Colonic mucosa (tissue), 4 donors: ENCODE measurements around the gene ACY1. TPM values are rescaled to one million over a fixed set of nuclear protein-coding genes. Genes with fewer than 3 reads are reported as not detected.
"Not testable (repeated sequence)": the region's sequence is repeated elsewhere in the genome, so short reads cannot be mapped to it uniquely, and the experiment has no call there.

Experiments
- DNase-seq: peaks from one replicate; pipeline ENCODE4 v3.0.0-alpha.2; 2020
- H3K27ac ChIP-seq: fragments of 200-600 bp; one replicate; pipeline ENCODE4 v1.8.0; 2021
- H3K27me3 ChIP-seq: fragments of 200-600 bp; one replicate; pipeline ENCODE4 v1.8.0; 2021
- H3K36me3 ChIP-seq: fragments of 200-600 bp; one replicate; pipeline ENCODE4 v1.8.0; 2021
- H3K4me1 ChIP-seq: fragments of 200-600 bp; one replicate; pipeline ENCODE4 v1.8.0; 2021; ENCODE audit warnings: mild to moderate bottlenecking
- H3K4me3 ChIP-seq: fragments of 200-600 bp; one replicate; pipeline ENCODE4 v1.8.0; 2021
- H3K9ac ChIP-seq, 2 donors: one replicate each; pipeline ENCODE4 v1.7.0; 2013; ENCODE audit warnings: control low read depth in 2 of 2, low read depth in 2 of 2, low read length in 2 of 2
- H3K9me3 ChIP-seq: fragments of 200-600 bp; one replicate; pipeline ENCODE4 v1.8.0; 2021
- intact Hi-C: fragments of 100-400 bp; cut with DNase I; formaldehyde crosslinking; loops from one replicate; pipeline ENCODE4 v1.14.1; 2022
- total RNA-seq, 2 donors: library from RNA; stranded (reverse); fragmentation: NEBNext Ultra II Directional in 1 of 2; extraction: Animal tissue kit (Norgen Biotek cat#: 25700) in 1 of 2; gene quantifications; one replicate each; pipeline ENCODE4 v1.2.1, GENCODE V29; 2021
- TF ChIP-seq, protein P1 (sequence below): fragments of 200-600 bp; IDR thresholded peaks from one replicate; pipeline ENCODE4 v1.8.0; 2022; ENCODE audit warnings: antibody characterized with exemption, mild to moderate bottlenecking
- donor health status: healthy.
- donor health status: DM: no; HTN: no; CAD: no.
- donor health status: DM: no; HTN: no; CAD: no.

The ACY1 gene
- total RNA-seq, 2 donors from 2014 or later, result 137 to 153 TPM

DNA sequence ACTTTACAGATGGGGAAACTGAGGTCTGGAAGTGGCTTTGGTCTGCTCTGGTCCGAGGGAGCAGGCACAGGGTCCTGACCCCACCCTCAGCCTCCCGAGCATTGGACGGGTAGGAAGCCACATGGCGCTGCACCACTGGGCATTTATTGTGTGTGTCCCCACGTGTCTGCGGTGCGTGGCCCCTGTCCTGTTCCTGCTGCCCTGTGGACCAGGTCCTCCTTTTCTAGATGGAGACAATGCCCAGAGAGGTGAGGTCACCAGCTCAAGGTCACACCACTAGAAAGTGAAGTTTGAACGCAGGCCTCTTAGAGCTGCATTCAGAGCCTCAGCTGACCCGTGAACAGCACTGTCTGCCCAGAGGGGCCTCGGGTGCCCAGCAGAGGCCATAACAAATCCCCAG, 46.2 kb downstream of the ACY1 start:
- Histone ChIP-seq H3K27me3 (no peaks in the 10 kb centered on the region), H3K9ac (no peak overlapping the region), H3K4me3 (no peak overlapping the region), H3K9me3 (no peaks in the 10 kb centered on the region), H3K4me1 (no peaks in the 10 kb centered on the region), H3K36me3 (no peaks in the 10 kb centered on the region), H3K27ac (no peak overlapping the region)
- intact Hi-C loops, result no loop called here
- TF ChIP-seq, protein P1, sequence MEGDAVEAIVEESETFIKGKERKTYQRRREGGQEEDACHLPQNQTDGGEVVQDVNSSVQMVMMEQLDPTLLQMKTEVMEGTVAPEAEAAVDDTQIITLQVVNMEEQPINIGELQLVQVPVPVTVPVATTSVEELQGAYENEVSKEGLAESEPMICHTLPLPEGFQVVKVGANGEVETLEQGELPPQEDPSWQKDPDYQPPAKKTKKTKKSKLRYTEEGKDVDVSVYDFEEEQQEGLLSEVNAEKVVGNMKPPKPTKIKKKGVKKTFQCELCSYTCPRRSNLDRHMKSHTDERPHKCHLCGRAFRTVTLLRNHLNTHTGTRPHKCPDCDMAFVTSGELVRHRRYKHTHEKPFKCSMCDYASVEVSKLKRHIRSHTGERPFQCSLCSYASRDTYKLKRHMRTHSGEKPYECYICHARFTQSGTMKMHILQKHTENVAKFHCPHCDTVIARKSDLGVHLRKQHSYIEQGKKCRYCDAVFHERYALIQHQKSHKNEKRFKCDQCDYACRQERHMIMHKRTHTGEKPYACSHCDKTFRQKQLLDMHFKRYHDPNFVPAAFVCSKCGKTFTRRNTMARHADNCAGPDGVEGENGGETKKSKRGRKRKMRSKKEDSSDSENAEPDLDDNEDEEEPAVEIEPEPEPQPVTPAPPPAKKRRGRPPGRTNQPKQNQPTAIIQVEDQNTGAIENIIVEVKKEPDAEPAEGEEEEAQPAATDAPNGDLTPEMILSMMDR, result no peak
- no peak for DNase-seq

DNA sequence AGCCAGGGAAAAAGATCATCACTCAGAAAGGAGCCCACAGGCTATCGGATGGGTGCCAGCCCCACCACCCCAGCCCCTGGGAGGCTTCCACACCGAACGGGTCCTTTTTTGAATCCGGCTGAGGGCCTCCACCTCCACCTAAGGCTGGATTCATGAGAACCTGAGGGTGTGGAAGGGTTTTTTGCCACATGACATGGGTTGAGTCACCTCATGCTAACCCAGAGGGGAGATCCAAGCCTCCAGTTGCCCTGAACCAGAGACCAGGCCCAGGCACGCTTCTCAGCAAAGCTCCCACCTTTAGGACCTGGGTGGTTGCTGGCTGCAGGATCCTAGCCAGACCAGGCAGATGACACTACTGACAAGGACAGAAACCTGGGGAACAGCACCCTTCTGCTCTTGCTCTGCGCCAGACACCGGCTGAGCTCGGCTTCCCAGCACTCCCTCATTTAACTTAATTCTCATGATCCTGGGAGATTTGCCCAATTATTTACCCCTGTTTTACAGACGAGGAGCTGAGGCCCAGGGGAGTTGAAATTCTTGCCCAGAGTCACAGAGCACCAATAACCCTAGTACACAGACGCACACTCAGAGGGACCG, 47.5 kb downstream of the ACY1 start:
- H3K4me1 ChIP-seq, result no peaks in the 10 kb centered on the region
- H3K9ac ChIP-seq, result no peak overlapping the region
- H3K27ac ChIP-seq, result no peak overlapping the region
- TF ChIP-seq, protein P1, result no peak
- no peak overlapping the region for H3K4me3 ChIP-seq
- intact Hi-C loops, result no loop called here
- H3K9me3 ChIP-seq, result no peaks in the 10 kb centered on the region
- no peaks in the 10 kb centered on the region for H3K27me3 ChIP-seq
- no peaks in the 10 kb centered on the region for H3K36me3 ChIP-seq
- DNase-seq, result no peak

DNA sequence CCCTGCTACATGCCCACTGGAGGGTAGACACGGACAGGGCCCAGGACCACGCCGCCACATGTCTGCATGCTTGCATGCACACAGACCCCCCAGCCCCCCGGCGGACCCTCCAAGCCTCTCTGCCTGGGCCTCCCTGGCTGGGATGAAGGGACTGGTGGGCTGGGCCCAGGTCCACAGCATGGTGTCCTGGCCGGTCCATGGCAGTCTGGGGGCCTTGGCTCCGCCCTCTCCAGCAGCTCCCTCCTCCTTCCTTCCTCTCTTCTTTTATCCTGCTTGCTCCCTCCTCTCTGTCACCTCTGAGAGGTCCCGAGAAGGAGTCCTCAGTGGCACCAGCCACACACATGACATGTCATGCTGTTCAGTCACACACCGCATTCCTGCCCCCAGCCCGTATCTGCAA, 48.6 kb downstream of the ACY1 start:
- DNase-seq, result no peak
- Histone ChIP-seq H3K27ac (no peak overlapping the region), H3K9me3 (no peaks in the 10 kb centered on the region), H3K36me3 (no peaks in the 10 kb centered on the region), H3K27me3 (no peaks in the 10 kb centered on the region), H3K4me1 (no peaks in the 10 kb centered on the region), H3K9ac (no peak overlapping the region), H3K4me3 (no peak overlapping the region)
- TF ChIP-seq, protein P1, result no peak
- intact Hi-C loops, result no loop called here

DNA sequence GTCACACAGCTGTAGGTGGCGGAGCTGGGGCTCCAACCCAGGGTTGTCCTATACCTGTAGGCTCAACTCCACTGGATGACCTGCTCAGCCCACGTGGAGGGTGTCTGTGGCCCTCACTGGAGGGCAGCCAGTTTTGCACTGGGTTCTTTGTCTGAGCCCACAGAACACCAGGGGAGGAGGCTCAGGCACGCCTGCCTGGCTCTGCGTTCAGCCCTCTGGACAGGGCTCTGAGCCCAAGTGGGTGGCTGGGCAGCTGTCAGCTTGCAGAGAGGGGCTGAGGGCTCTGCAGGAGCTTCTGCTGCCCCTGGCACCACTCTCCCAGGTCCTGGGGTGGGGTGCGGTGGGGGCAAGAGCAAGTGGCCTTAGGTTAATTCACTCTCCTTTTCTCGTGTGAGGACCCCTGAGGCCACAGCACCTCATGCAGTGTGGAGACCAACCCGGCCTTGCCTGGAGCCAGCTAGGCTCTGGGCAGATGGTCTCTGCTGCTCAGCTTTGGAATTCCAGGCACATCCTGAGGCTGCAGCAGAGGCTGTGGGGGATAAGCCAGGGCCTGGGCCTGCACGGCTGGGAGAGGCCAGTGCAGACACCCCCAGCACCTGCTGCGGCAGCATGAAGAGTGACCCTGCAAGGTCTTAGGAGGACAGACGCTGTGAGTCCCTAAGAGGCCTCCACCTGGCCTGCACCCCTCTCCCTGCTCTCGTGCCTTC, 49.5 kb downstream of the ACY1 start:
- Histone ChIP-seq H3K9me3 (no peaks in the 10 kb centered on the region), H3K9ac (no peak overlapping the region), H3K27ac (no peak overlapping the region), H3K27me3 (no peaks in the 10 kb centered on the region), H3K36me3 (no peaks in the 10 kb centered on the region), H3K4me3 (no peak overlapping the region), H3K4me1 (no peaks in the 10 kb centered on the region)
- TF ChIP-seq, protein P1, result no peak
- intact Hi-C loops, result no loop called here
- no peak for DNase-seq

DNA sequence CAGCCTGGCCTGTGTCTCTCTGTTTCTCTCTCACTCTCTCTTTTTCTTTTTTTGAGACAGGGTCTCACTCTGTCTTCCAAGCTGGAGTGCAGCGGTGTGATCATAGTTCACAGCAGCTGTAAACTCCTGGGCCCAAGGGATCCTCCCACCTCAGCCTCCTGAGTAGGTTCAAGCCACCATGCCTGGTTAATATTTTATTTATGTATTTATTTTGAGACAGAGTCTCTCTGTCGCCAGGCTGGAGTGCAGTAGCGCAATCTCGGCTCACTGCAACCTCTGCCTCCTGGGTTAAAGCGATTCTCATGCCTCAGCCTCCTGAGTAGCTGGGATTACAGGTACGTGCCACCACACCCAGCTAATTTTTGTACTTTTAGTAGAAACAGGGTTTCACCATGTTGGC, 50.4 kb downstream of the ACY1 start:
- H3K9ac ChIP-seq, H3K9me3 ChIP-seq, H3K27me3 ChIP-seq, H3K4me1 ChIP-seq, intact Hi-C loops, H3K36me3 ChIP-seq, DNase-seq, H3K27ac ChIP-seq, H3K4me3 ChIP-seq: not testable (repeated sequence)

DNA sequence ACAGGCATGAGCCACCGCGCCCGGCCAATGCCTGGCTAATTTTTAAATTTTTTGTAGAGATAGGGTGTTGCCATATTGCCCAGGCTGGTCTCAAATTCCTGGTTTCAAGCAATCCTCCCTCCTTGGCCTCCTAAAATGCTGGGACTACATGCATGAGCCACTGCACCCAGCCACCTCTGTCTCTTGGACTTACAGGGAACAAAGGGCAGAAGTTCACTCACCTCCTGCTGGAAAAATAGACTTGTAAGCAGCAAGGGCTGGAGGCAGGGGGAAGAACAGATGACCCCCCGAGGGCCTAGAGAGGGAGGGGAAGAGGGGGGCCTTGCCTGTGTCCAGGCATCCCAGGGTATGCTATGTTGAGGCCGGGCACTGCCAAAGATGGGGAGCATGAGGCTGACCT, 50.9 kb downstream of the ACY1 start:
- Histone ChIP-seq H3K9ac (no peak overlapping the region), H3K36me3 (no peaks in the 10 kb centered on the region), H3K9me3 (no peaks in the 10 kb centered on the region), H3K27me3 (no peaks in the 10 kb centered on the region), H3K27ac (no peak overlapping the region), H3K4me3 (no peak overlapping the region), H3K4me1 (no peaks in the 10 kb centered on the region)
- DNase-seq, result no peak
- intact Hi-C loops, result no loop called here
- TF ChIP-seq, protein P1, result no peak
